Measurements from ENCODE around the gene AGAP1. TPM values are rescaled to one million over a fixed set of nuclear protein-coding genes. Genes with fewer than 3 reads are reported as not detected.

AGAP1 gene
- total RNA-seq, 2 experiments from 2014 or later = 0.89 to 0.97 TPM

DNA sequence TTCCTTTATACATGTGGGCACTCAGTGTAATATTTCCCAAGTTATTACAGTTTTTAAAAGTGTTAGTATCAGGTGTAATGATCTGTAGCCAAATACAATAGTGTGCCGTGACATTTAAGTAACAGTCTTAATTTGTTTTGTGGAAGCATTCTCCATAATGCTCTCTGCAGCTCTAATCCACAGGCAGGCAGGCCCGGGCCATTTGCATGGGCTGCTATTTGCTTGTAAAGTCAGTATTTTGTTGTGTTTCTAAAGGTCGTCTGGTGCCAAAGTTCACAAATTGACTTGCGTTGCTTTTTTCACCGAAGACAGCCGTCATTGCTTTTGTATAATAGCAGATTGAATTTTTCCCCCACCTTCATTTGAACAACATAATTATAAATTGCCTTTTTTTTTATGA is 521.3 kb downstream of the AGAP1 start:
- ChIA-PET CTCF (no interaction called here), POLR2A (no interaction called here)
- Mint-ChIP-seq H3K27me3 (peaks cover 18% of the 10 kb centered on the region), H3K36me3 (ENCODE audit: low read depth) (no peaks in the 10 kb centered on the region), H3K27ac (no peak overlapping the region), H3K9me3 (no peaks in the 10 kb centered on the region), H3K4me1 (no peaks in the 10 kb centered on the region), H3K4me3 (no peak overlapping the region)
- DNase-seq = no peak

GRCh38 chr2:236016496-236016895 is 522.7 kb downstream of the AGAP1 start:
- no peak overlapping the region for H3K27ac Mint-ChIP-seq
- no peak overlapping the region for H3K4me3 Mint-ChIP-seq
- DNase-seq = no peak
- no peaks in the 10 kb centered on the region for H3K4me1 Mint-ChIP-seq
- no peaks in the 10 kb centered on the region for H3K9me3 Mint-ChIP-seq
- H3K27me3 Mint-ChIP-seq = peaks cover 18% of the 10 kb centered on the region
- ChIA-PET POLR2A (no interaction called here), CTCF (no interaction called here)
- H3K36me3 Mint-ChIP-seq (ENCODE audit: low read depth) = no peaks in the 10 kb centered on the region

GRCh38 chr2:236017446-236017845 is 523.6 kb downstream of the AGAP1 start:
- CTCF ChIA-PET = no interaction called here
- no peaks in the 10 kb centered on the region for H3K9me3 Mint-ChIP-seq
- DNase-seq = no peak
- peaks cover 18% of the 10 kb centered on the region for H3K27me3 Mint-ChIP-seq
- no peaks in the 10 kb centered on the region for H3K4me1 Mint-ChIP-seq
- H3K4me3 Mint-ChIP-seq = no peak overlapping the region
- H3K27ac Mint-ChIP-seq = no peak overlapping the region
- POLR2A ChIA-PET = no interaction called here
- H3K36me3 Mint-ChIP-seq (ENCODE audit: low read depth) = no peaks in the 10 kb centered on the region

DNA sequence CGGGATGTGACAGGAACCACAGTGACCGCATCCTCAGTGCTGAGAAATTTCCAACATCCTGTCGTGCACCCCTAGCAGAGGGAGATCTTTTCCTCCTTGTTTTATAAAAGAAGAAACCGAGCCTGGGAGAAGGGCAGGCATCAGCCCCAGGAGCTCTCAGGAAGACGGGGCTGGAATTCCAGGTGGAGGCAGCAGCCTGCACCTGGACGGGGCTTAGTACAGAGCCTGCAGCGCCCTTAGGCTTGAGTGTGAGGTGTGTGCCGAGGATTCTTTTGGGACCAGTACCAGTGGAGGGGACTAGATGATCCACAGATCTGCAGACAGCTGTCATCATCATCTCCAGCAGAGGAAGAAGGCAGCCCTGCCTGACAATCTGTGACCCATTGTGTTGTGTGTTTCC is 525.6 kb downstream of the AGAP1 start:
- no peak overlapping the region for H3K27ac Mint-ChIP-seq
- CTCF ChIA-PET = no interaction called here

GRCh38 chr2:236021499-236022057 is 527.7 kb downstream of the AGAP1 start:
- H3K36me3 Mint-ChIP-seq (ENCODE audit: low read depth) = no peaks in the 10 kb centered on the region
- CTCF ChIA-PET = interaction anchor here (0.5 kb wide), 1 partner anchor 665 kb away, joined by 4 read pairs; no protein-coding TSS in a partner anchor
- POLR2A ChIA-PET = no interaction called here
- H3K27ac Mint-ChIP-seq = no peak overlapping the region
- H3K27me3 Mint-ChIP-seq = peaks cover 2% of the 10 kb centered on the region
- no peaks in the 10 kb centered on the region for H3K9me3 Mint-ChIP-seq
- DNase-seq = no peak
- no peaks in the 10 kb centered on the region for H3K4me1 Mint-ChIP-seq
- H3K4me3 Mint-ChIP-seq = no peak overlapping the region

More for the DNA sequence above, 525.6 kb downstream of the AGAP1 start:
- Mint-ChIP-seq H3K36me3 (ENCODE audit: low read depth) (no peaks in the 10 kb centered on the region), H3K4me3 (no peak overlapping the region), H3K4me1 (no peaks in the 10 kb centered on the region), H3K27me3 (peaks cover 14% of the 10 kb centered on the region), H3K9me3 (no peaks in the 10 kb centered on the region)
- no peak for DNase-seq
- POLR2A ChIA-PET = no interaction called here

- no peaks in the 10 kb centered on the region for H3K4me1 Mint-ChIP-seq
- H3K4me3 Mint-ChIP-seq = no peak overlapping the region
- ChIA-PET CTCF (interaction anchor here (0.5 kb wide), 1 partner anchor 666 kb away, joined by 4 read pairs; no protein-coding TSS in a partner anchor), POLR2A (no interaction called here)
- DNase-seq = no peak
- no peaks in the 10 kb centered on the region for H3K27me3 Mint-ChIP-seq
- H3K27ac Mint-ChIP-seq = no peak overlapping the region
- no peaks in the 10 kb centered on the region for H3K36me3 Mint-ChIP-seq (ENCODE audit: low read depth)
- no peaks in the 10 kb centered on the region for H3K9me3 Mint-ChIP-seq
Observed at GRCh38 chr2:236022128-236022527, 528.3 kb downstream of the AGAP1 start.

GRCh38 chr2:236025892-236026291 is 532.0 kb downstream of the AGAP1 start:
- H3K4me1 Mint-ChIP-seq = no peaks in the 10 kb centered on the region
- no peak for DNase-seq
- CTCF ChIA-PET = no interaction called here
- H3K4me3 Mint-ChIP-seq = no peak overlapping the region
- H3K27me3 Mint-ChIP-seq = no peaks in the 10 kb centered on the region
- no peak overlapping the region for H3K27ac Mint-ChIP-seq
- POLR2A ChIA-PET = no interaction called here
- H3K9me3 Mint-ChIP-seq = no peaks in the 10 kb centered on the region
- H3K36me3 Mint-ChIP-seq (ENCODE audit: low read depth) = no peaks in the 10 kb centered on the region

DNA sequence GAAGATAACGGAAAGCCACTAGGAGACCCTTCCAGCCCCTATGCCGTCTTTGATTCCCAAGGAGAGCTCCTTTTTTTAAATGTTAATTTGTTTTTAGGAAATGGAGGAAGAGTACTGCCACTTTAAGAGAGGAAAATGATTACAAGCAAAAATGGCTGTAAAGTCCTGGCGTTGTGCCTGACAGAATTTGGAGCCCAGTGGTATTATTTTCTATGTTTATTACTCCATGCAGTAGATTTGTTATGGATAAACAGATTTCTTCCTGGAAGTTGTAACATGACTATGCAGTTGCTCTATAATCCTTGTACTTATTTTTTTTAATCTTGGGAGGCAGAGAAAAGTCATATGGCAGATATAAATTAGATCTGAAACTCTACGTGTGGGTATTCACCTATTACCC is 533.0 kb downstream of the AGAP1 start:
- ChIA-PET POLR2A (no interaction called here), CTCF (no interaction called here)
- no peak overlapping the region for H3K27ac Mint-ChIP-seq
- DNase-seq = no peak
- no peaks in the 10 kb centered on the region for H3K4me1 Mint-ChIP-seq
- no peaks in the 10 kb centered on the region for H3K27me3 Mint-ChIP-seq
- H3K36me3 Mint-ChIP-seq (ENCODE audit: low read depth) = no peaks in the 10 kb centered on the region
- H3K4me3 Mint-ChIP-seq = no peak overlapping the region
- no peaks in the 10 kb centered on the region for H3K9me3 Mint-ChIP-seq

GRCh38 chr2:236028066-236028465 is 534.2 kb downstream of the AGAP1 start:
- Mint-ChIP-seq H3K36me3 (ENCODE audit: low read depth) (no peaks in the 10 kb centered on the region), H3K9me3 (no peaks in the 10 kb centered on the region), H3K4me1 (no peaks in the 10 kb centered on the region), H3K4me3 (no peak overlapping the region), H3K27ac (no peak overlapping the region), H3K27me3 (no peaks in the 10 kb centered on the region)
- POLR2A ChIA-PET = no interaction called here
- CTCF ChIA-PET = no interaction called here
- no peak for DNase-seq

- H3K4me1 Mint-ChIP-seq = no peaks in the 10 kb centered on the region
- no peaks in the 10 kb centered on the region for H3K36me3 Mint-ChIP-seq (ENCODE audit: low read depth)
- ChIA-PET POLR2A (no interaction called here), CTCF (no interaction called here)
- no peak overlapping the region for H3K4me3 Mint-ChIP-seq
- DNase-seq = no peak
- no peak overlapping the region for H3K27ac Mint-ChIP-seq
- H3K27me3 Mint-ChIP-seq = no peaks in the 10 kb centered on the region
- H3K9me3 Mint-ChIP-seq = no peaks in the 10 kb centered on the region
Observed at GRCh38 chr2:236033462-236033861, 539.6 kb downstream of the AGAP1 start.

DNA sequence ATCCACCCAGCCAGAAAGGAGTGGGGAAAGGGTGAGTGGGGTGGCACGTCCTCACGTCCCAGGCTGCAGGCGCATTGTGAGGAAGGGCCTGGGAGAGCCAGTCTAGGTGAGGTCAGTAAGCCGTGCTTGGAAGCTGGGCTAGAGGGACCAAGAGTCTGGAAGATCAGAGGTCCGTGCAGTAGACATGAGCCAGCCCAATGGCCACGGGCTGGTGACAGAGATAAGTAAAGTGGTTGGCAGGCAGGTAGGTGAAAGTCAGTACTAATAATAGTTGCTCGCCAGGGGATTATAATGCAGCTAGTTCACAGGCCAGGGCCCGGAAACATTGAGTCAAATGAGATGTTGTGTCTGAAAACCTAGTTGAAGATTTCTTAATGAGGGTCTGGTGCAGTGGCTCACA is 541.1 kb downstream of the AGAP1 start:
- no peak overlapping the region for H3K4me3 Mint-ChIP-seq
- ChIA-PET POLR2A (no interaction called here), CTCF (no interaction called here)
- no peak for DNase-seq
- H3K27ac Mint-ChIP-seq = no peak overlapping the region
- H3K36me3 Mint-ChIP-seq (ENCODE audit: low read depth) = no peaks in the 10 kb centered on the region
- no peaks in the 10 kb centered on the region for H3K27me3 Mint-ChIP-seq
- no peaks in the 10 kb centered on the region for H3K4me1 Mint-ChIP-seq
- H3K9me3 Mint-ChIP-seq = no peaks in the 10 kb centered on the region

DNA sequence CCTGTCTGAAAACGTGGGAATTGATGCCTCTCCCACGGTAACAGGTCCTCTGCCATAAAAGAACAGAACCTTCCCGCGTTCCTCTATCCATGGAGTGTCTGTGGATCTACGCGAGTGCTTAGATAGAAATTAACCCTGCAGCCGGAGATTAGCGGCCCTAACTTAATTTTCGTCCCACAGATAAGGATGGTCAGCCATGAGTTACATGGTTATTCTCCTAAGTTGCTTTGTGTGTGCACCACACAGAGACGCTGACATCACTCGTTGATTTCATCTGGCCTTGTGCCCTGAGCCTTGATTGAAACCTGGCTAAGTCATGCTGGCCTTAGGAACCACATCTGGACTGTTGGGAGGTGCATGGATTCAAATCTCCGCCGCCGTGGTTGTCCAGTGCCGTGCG is 542.2 kb downstream of the AGAP1 start:
- POLR2A ChIA-PET = no interaction called here
- no peaks in the 10 kb centered on the region for H3K27me3 Mint-ChIP-seq
- no peak for DNase-seq
- H3K36me3 Mint-ChIP-seq (ENCODE audit: low read depth) = no peaks in the 10 kb centered on the region
- H3K4me3 Mint-ChIP-seq = no peak overlapping the region
- no peaks in the 10 kb centered on the region for H3K4me1 Mint-ChIP-seq
- no peaks in the 10 kb centered on the region for H3K9me3 Mint-ChIP-seq
- CTCF ChIA-PET = no interaction called here
- H3K27ac Mint-ChIP-seq = no peak overlapping the region

- ChIA-PET CTCF (no interaction called here), POLR2A (no interaction called here)
- Mint-ChIP-seq H3K9me3 (no peaks in the 10 kb centered on the region), H3K27ac (no peak overlapping the region), H3K4me3 (no peak overlapping the region), H3K36me3 (ENCODE audit: low read depth) (no peaks in the 10 kb centered on the region), H3K4me1 (no peaks in the 10 kb centered on the region), H3K27me3 (no peaks in the 10 kb centered on the region)
- no peak for DNase-seq
Observed at GRCh38 chr2:236038096-236038495, 544.3 kb downstream of the AGAP1 start.

GRCh38 chr2:236040600-236041328 is 546.9 kb downstream of the AGAP1 start:
- H3K4me3 Mint-ChIP-seq = no peak overlapping the region
- H3K27me3 Mint-ChIP-seq = no peaks in the 10 kb centered on the region
- H3K36me3 Mint-ChIP-seq (ENCODE audit: low read depth) = no peaks in the 10 kb centered on the region
- ChIA-PET POLR2A (no interaction called here), CTCF (no interaction called here)
- H3K4me1 Mint-ChIP-seq = no peaks in the 10 kb centered on the region
- no peak for DNase-seq
- H3K9me3 Mint-ChIP-seq = no peaks in the 10 kb centered on the region
- no peak overlapping the region for H3K27ac Mint-ChIP-seq
